Dendritic cell treated with granulocyte-macrophage colony-stimulating factor and Interleukin-4, amounts not matched to agents 40 ng/mL and 50 ng/mL, for 4 days (primary cell): ENCODE results near the gene STK40.

Experiments used
- H3K27ac Mint-ChIP-seq: one replicate; pipeline ENCODE4 v1.8.0; 2022; ENCODE audit warnings: mild to moderate bottlenecking, mixed read lengths
- H3K27me3 Mint-ChIP-seq: one replicate; pipeline ENCODE4 v1.8.0; 2022; ENCODE audit warnings: mild to moderate bottlenecking, mixed read lengths
- H3K36me3 Mint-ChIP-seq: one replicate; pipeline ENCODE4 v1.8.0; 2022; ENCODE audit warnings: low read depth, mixed read lengths
- H3K4me1 Mint-ChIP-seq: one replicate; pipeline ENCODE4 v1.8.0; 2022; ENCODE audit warnings: low read depth, mixed read lengths
- H3K4me3 Mint-ChIP-seq: one replicate; pipeline ENCODE4 v1.8.0; 2022; ENCODE audit warnings: mild to moderate bottlenecking, moderate library complexity, mixed read lengths
- H3K9me3 Mint-ChIP-seq: one replicate; pipeline ENCODE4 v1.8.0; 2022; ENCODE audit warnings: mixed read lengths
- intact Hi-C: fragments of 100-400 bp; cut with micrococcal nuclease; formaldehyde crosslinking; loops from one replicate; pipeline ENCODE4 v1.15.0; 2022

Gene STK40

GRCh38 chr1:36339215-36339614, 46.5 kb downstream of the STK40 start:
- intact Hi-C loops, result no loop called here
- Mint-ChIP-seq H3K9me3 (no peaks in the 10 kb centered on the region), H3K27ac (peak overlapping the region; percentile 53), H3K4me1 (peaks cover 47% of the 10 kb centered on the region), H3K4me3 (no peak overlapping the region), H3K27me3 (no peaks in the 10 kb centered on the region), H3K36me3 (peaks cover 63% of the 10 kb centered on the region)

- no peaks in the 10 kb centered on the region for H3K9me3 Mint-ChIP-seq
- H3K27ac Mint-ChIP-seq, result peak overlapping the region; percentile 8
- intact Hi-C loops, result no loop called here
- peaks cover under 1% of the 10 kb centered on the region for H3K27me3 Mint-ChIP-seq
- peaks cover 33% of the 10 kb centered on the region for H3K4me1 Mint-ChIP-seq
- peaks cover 49% of the 10 kb centered on the region for H3K36me3 Mint-ChIP-seq
- H3K4me3 Mint-ChIP-seq, result no peak overlapping the region
These were observed 47.9 kb downstream of the STK40 start for GRCh38 chr1:36337830-36338229.

- H3K9me3 Mint-ChIP-seq, result no peaks in the 10 kb centered on the region
- H3K27me3 Mint-ChIP-seq, result peaks cover 31% of the 10 kb centered on the region
- H3K4me3 Mint-ChIP-seq, result no peak overlapping the region
- peak overlapping the region; percentile 18 for H3K27ac Mint-ChIP-seq
- H3K4me1 Mint-ChIP-seq, result peaks cover 39% of the 10 kb centered on the region
- intact Hi-C loops, result no loop called here
- no peaks in the 10 kb centered on the region for H3K36me3 Mint-ChIP-seq
These were observed 54.8 kb downstream of the STK40 start for GRCh38 chr1:36330940-36331339.

- H3K27ac Mint-ChIP-seq, result peak overlapping the region; percentile 18
- H3K36me3 Mint-ChIP-seq, result no peaks in the 10 kb centered on the region
- H3K9me3 Mint-ChIP-seq, result no peaks in the 10 kb centered on the region
- no peak overlapping the region for H3K4me3 Mint-ChIP-seq
- H3K4me1 Mint-ChIP-seq, result peaks cover 42% of the 10 kb centered on the region
- intact Hi-C loops, result no loop called here
- H3K27me3 Mint-ChIP-seq, result peaks cover 35% of the 10 kb centered on the region
These were observed 55.9 kb downstream of the STK40 start for GRCh38 chr1:36329817-36330216.

GRCh38 chr1:36328713-36329112, 57.0 kb downstream of the STK40 start:
- Mint-ChIP-seq H3K36me3 (no peaks in the 10 kb centered on the region), H3K27ac (peak overlapping the region; percentile 39), H3K9me3 (no peaks in the 10 kb centered on the region), H3K4me1 (peaks cover 53% of the 10 kb centered on the region), H3K4me3 (no peak overlapping the region), H3K27me3 (peaks cover 41% of the 10 kb centered on the region)
- intact Hi-C loops, result no loop called here

- Mint-ChIP-seq H3K9me3 (no peaks in the 10 kb centered on the region), H3K4me1 (peaks cover 54% of the 10 kb centered on the region), H3K27ac (peak overlapping the region; percentile 39), H3K27me3 (peaks cover 41% of the 10 kb centered on the region), H3K36me3 (no peaks in the 10 kb centered on the region), H3K4me3 (no peak overlapping the region)
- intact Hi-C loops, result no loop called here
These were observed 57.6 kb downstream of the STK40 start for GRCh38 chr1:36328088-36328480.

- Mint-ChIP-seq H3K36me3 (no peaks in the 10 kb centered on the region), H3K4me1 (peaks cover 54% of the 10 kb centered on the region), H3K4me3 (no peak overlapping the region)
These were observed 58.2 kb downstream of the STK40 start for GRCh38 chr1:36327421-36328087.

GRCh38 chr1:36326499-36326898, 59.2 kb downstream of the STK40 start:
- H3K9me3 Mint-ChIP-seq, result no peaks in the 10 kb centered on the region
- H3K36me3 Mint-ChIP-seq, result peaks cover 6% of the 10 kb centered on the region
- H3K4me1 Mint-ChIP-seq, result peaks cover 61% of the 10 kb centered on the region
- H3K27me3 Mint-ChIP-seq, result peaks cover 38% of the 10 kb centered on the region
- intact Hi-C loops, result no loop called here
- H3K27ac Mint-ChIP-seq, result peak overlapping the region; percentile 39
- no peak overlapping the region for H3K4me3 Mint-ChIP-seq

More at GRCh38 chr1:36327421-36328087, 58.2 kb downstream of the STK40 start:
- intact Hi-C loops, result no loop called here
- Mint-ChIP-seq H3K27me3 (peaks cover 41% of the 10 kb centered on the region), H3K27ac (peak overlapping the region; percentile 39), H3K9me3 (no peaks in the 10 kb centered on the region)

- Mint-ChIP-seq H3K4me3 (peak overlapping the region; percentile 68), H3K36me3 (peaks cover 16% of the 10 kb centered on the region), H3K27me3 (peaks cover 40% of the 10 kb centered on the region), H3K4me1 (peaks cover 68% of the 10 kb centered on the region), H3K9me3 (no peaks in the 10 kb centered on the region), H3K27ac (peak overlapping the region; percentile 78)
- intact Hi-C loops, result loop anchor here (5.0 kb wide), 1 partner anchor 43 kb away; no protein-coding TSS in a partner anchor
These were observed 61.4 kb downstream of the STK40 start for GRCh38 chr1:36324353-36324703.

- peak within 1 kb of the TSS; percentile 72 for H3K4me3 Mint-ChIP-seq
- peaks cover 16% of the 10 kb centered on the region for H3K36me3 Mint-ChIP-seq
- H3K4me1 Mint-ChIP-seq, result peaks cover 62% of the 10 kb centered on the region
- H3K27ac Mint-ChIP-seq, result peak within 1 kb of the TSS; percentile 78
- intact Hi-C loops, result loop anchor here (2.0 to 5.0 kb wide), 2 partner anchors 17 to 44 kb away; partner anchors contain the start of gene SH3D21
- no peaks in the 10 kb centered on the region for H3K9me3 Mint-ChIP-seq
- H3K27me3 Mint-ChIP-seq, result peaks cover 40% of the 10 kb centered on the region
These were observed 61.9 kb downstream of the STK40 start, which contains the start of gene EVA1B for GRCh38 chr1:36323636-36324352. Gene EVA1B (minus strand): TSS chr1:36323645. CDS start chr1:36323037, 608 bp downstream.

GRCh38 chr1:36322786-36323635, 62.7 kb downstream of the STK40 start:
- Mint-ChIP-seq H3K4me3 (peak overlapping the region; percentile 72), H3K9me3 (no peaks in the 10 kb centered on the region), H3K4me1 (peaks cover 55% of the 10 kb centered on the region), H3K27ac (no peak overlapping the region), H3K36me3 (peaks cover 16% of the 10 kb centered on the region), H3K27me3 (peaks cover 40% of the 10 kb centered on the region)
- intact Hi-C loops, result loop anchor here (2.0 to 5.0 kb wide), 2 partner anchors 16 to 44 kb away; partner anchors contain the start of gene SH3D21

GRCh38 chr1:36322041-36322785, 63.5 kb downstream of the STK40 start:
- intact Hi-C loops, result loop anchor here (2.0 to 5.0 kb wide), 2 partner anchors 15 to 45 kb away; partner anchors contain the start of gene SH3D21
- Mint-ChIP-seq H3K36me3 (peaks cover 16% of the 10 kb centered on the region), H3K4me1 (peaks cover 47% of the 10 kb centered on the region), H3K9me3 (no peaks in the 10 kb centered on the region), H3K27ac (no peak overlapping the region), H3K27me3 (peaks cover 37% of the 10 kb centered on the region), H3K4me3 (peak overlapping the region; percentile 83)
